Measurements from ENCODE around the gene FTO. TPM values are rescaled to one million over a fixed set of nuclear protein-coding genes. Genes with fewer than 3 reads are reported as not detected.

FTO gene
- total RNA-seq, 1 donor from 2014 or later = 107 TPM

GRCh38 chr16:53855056-53855455 lies 151.1 kb downstream of the FTO start:
- H3K4me1 Mint-ChIP-seq = no peaks in the 10 kb centered on the region
- TF ChIP-seq CTCF (conservative IDR thresholded peaks at IDR 0.05) = no peak
- no peaks in the 10 kb centered on the region for H3K27me3 Mint-ChIP-seq (ENCODE audit: low read depth)
- H3K9me3 Mint-ChIP-seq = peaks cover 9% of the 10 kb centered on the region
- H3K36me3 Mint-ChIP-seq (ENCODE audit: low read depth) = peaks cover 19% of the 10 kb centered on the region
- H3K27ac Mint-ChIP-seq (ENCODE audit: unreplicated experiment) = no peak overlapping the region
- no peak overlapping the region for H3K4me3 Mint-ChIP-seq
- no peak for DNase-seq (ENCODE audit: low read depth, low spot score)

- peaks cover 9% of the 10 kb centered on the region for H3K9me3 Mint-ChIP-seq
- DNase-seq (ENCODE audit: low read depth, low spot score) = no peak
- H3K27ac Mint-ChIP-seq (ENCODE audit: unreplicated experiment) = no peak overlapping the region
- no peaks in the 10 kb centered on the region for H3K4me1 Mint-ChIP-seq
- no peak for TF ChIP-seq CTCF (conservative IDR thresholded peaks at IDR 0.05)
- no peak overlapping the region for H3K4me3 Mint-ChIP-seq
- peaks cover 19% of the 10 kb centered on the region for H3K36me3 Mint-ChIP-seq (ENCODE audit: low read depth)
- no peaks in the 10 kb centered on the region for H3K27me3 Mint-ChIP-seq (ENCODE audit: low read depth)
These were observed 151.6 kb downstream of the FTO start for GRCh38 chr16:53855511-53855910.

- Mint-ChIP-seq H3K4me3 (no peak overlapping the region), H3K9me3 (no peaks in the 10 kb centered on the region), H3K4me1 (no peaks in the 10 kb centered on the region), H3K27me3 (ENCODE audit: low read depth) (no peaks in the 10 kb centered on the region), H3K36me3 (ENCODE audit: low read depth) (peaks cover 2% of the 10 kb centered on the region), H3K27ac (ENCODE audit: unreplicated experiment) (no peak overlapping the region)
- no peak for TF ChIP-seq CTCF (conservative IDR thresholded peaks at IDR 0.05)
- no peak for DNase-seq (ENCODE audit: low read depth, low spot score)
These were observed 156.1 kb downstream of the FTO start for GRCh38 chr16:53859995-53860540.

- DNase-seq (ENCODE audit: low read depth, low spot score) = no peak
- Mint-ChIP-seq H3K9me3 (peaks cover 2% of the 10 kb centered on the region), H3K4me1 (peaks cover 6% of the 10 kb centered on the region), H3K27ac (ENCODE audit: unreplicated experiment) (no peak overlapping the region), H3K36me3 (ENCODE audit: low read depth) (peaks cover 8% of the 10 kb centered on the region), H3K27me3 (ENCODE audit: low read depth) (no peaks in the 10 kb centered on the region), H3K4me3 (no peak overlapping the region)
- TF ChIP-seq CTCF (conservative IDR thresholded peaks at IDR 0.05) = no peak
These were observed 159.9 kb downstream of the FTO start for GRCh38 chr16:53863861-53864260.

GRCh38 chr16:53864819-53865493 lies 161.0 kb downstream of the FTO start:
- Mint-ChIP-seq H3K4me3 (no peak overlapping the region), H3K36me3 (ENCODE audit: low read depth) (peaks cover 17% of the 10 kb centered on the region), H3K27ac (ENCODE audit: unreplicated experiment) (no peak overlapping the region), H3K9me3 (peaks cover 2% of the 10 kb centered on the region), H3K4me1 (peaks cover 6% of the 10 kb centered on the region), H3K27me3 (ENCODE audit: low read depth) (no peaks in the 10 kb centered on the region)
- DNase-seq (ENCODE audit: low read depth, low spot score) = no peak
- TF ChIP-seq CTCF (conservative IDR thresholded peaks at IDR 0.05) = no peak
